ENCODE measurements around the gene C9orf78. TPM values are rescaled to one million over a fixed set of nuclear protein-coding genes. Genes with fewer than 3 reads are reported as not detected.

C9orf78 gene
- total RNA-seq, 1 experiment from 2014 or later: 37.5 TPM

- peaks cover 8% of the 10 kb centered on the region for H3K23me2 ChIP-seq (ENCODE audit: insufficient read length, low read depth, low read length, poor library complexity, severe bottlenecking)
- Mint-ChIP-seq H3K9me3 (no peaks in the 10 kb centered on the region; a peak in 1 of 5 replicates), H3K27me3 (ENCODE audit: low read depth) (no peaks in the 10 kb centered on the region; the same call in 1 of the 2 replicates), H3K27ac (peak overlapping the region in 2 of 3 experiments; percentile 5 to 16; a peak in 4 of 7 replicates), H3K36me3 (ENCODE audit: insufficient read depth in 1 of 3, low read depth in 3 of 3) (peaks cover 0 to 2% (median 2%) of the 10 kb centered on the region in 3 experiments; a peak in 3 of 7 replicates), H3K4me3 (no peak overlapping the region; a peak in 1 of 5 replicates), H3K4me1 (peaks cover 43 to 50% of the 10 kb centered on the region in 2 experiments)
- no peaks in the 10 kb centered on the region for H3K79me2 ChIP-seq (ENCODE audit: insufficient read depth, low read length)
- peak overlapping the region; percentile 28; the same call in 1 of the 2 replicates for H3K14ac ChIP-seq (ENCODE audit: insufficient read depth, low read length)
- no peaks in the 10 kb centered on the region for H3K9me3 ChIP-seq (ENCODE audit: control insufficient read depth, low read depth, low read length)
- no peak overlapping the region for H3T11ph ChIP-seq (ENCODE audit: low read length)
- H2BK20ac ChIP-seq (ENCODE audit: low read depth, low read length, poor library complexity, severe bottlenecking): no peak overlapping the region
- no peaks in the 10 kb centered on the region for H4K20me1 ChIP-seq (ENCODE audit: control insufficient read depth, insufficient read depth, insufficient read length)
- H4K8ac ChIP-seq (replicated peaks; ENCODE audit: insufficient read length, low read depth, low read length): no peak overlapping the region
- H2BK12ac ChIP-seq (ENCODE audit: insufficient read length, low read depth, low read length): no peak overlapping the region
- no peak overlapping the region for H3K23ac ChIP-seq (ENCODE audit: insufficient read length, low read depth, low read length)
- H3K4ac ChIP-seq (ENCODE audit: low read depth, low read length): no peak overlapping the region
- H2AFZ ChIP-seq (ENCODE audit: low read length): no peak overlapping the region
- no peak overlapping the region for H2BK15ac ChIP-seq (ENCODE audit: low read depth, low read length)
- no peak overlapping the region for H2BK120ac ChIP-seq (ENCODE audit: low read depth, low read length, poor library complexity, severe bottlenecking)
- H4K91ac ChIP-seq (ENCODE audit: insufficient read length, low read depth, low read length): no peak overlapping the region
- no peak for TF ChIP-seq CTCF (conservative IDR thresholded peaks at IDR 0.05)
- H3K27ac ChIP-seq (ENCODE audit: insufficient read length, low read depth, low read length): no peak overlapping the region
- no peaks in the 10 kb centered on the region for H3K27me3 ChIP-seq (ENCODE audit: insufficient read depth, low read length)
- H3K4me2 ChIP-seq (ENCODE audit: insufficient read depth, insufficient read length, low read length): no peak overlapping the region
- H3K9ac ChIP-seq (ENCODE audit: extremely low read depth, insufficient read length, low read length): no peak overlapping the region
- no peak for DNase-seq
- H3K18ac ChIP-seq (ENCODE audit: insufficient read length, low read depth, low read length): no peak overlapping the region
- H2AK5ac ChIP-seq (ENCODE audit: insufficient read length, low read length): no peak overlapping the region
- H2BK5ac ChIP-seq (ENCODE audit: insufficient read length, low read length): no peak overlapping the region
- peaks cover 6% of the 10 kb centered on the region; the same call in 1 of the 2 replicates for H3K4me1 ChIP-seq (ENCODE audit: insufficient read depth, low read length)
- H3K79me1 ChIP-seq (ENCODE audit: insufficient read depth, low read depth, low read length, poor library complexity, severe bottlenecking): no peaks in the 10 kb centered on the region
- no CpG with 5 or more reads among the region's 10 CpGs for WGBS (ENCODE audit: extremely low coverage, insufficient read length, low lambda C conversion rate)
- H4K5ac ChIP-seq (ENCODE audit: insufficient read length, low read depth, low read length): no peak overlapping the region
- H3K56ac ChIP-seq (ENCODE audit: insufficient read length, low read depth, low read length): no peak overlapping the region
Observed at GRCh38 chr9:129839324-129840023, 4.4 kb upstream of the C9orf78 start.
